Peyer's patch (tissue), 4 donors: ENCODE measurements around the gene P2RX2. TPM values are rescaled to one million over a fixed set of nuclear protein-coding genes. Genes with fewer than 3 reads are reported as not detected.

Experiments
- DNase-seq, 3 donors: peaks; one replicate each; pipeline ENCODE4 v3.0.0-alpha.2; 2017 to 2019
- H3K27ac ChIP-seq, 4 donors: fragments of 200-600 bp; sonication (generic); one replicate each; pipeline ENCODE4 v1.5.1; 2016 to 2019
- H3K27me3 ChIP-seq, 2 donors: fragments of 200-600 bp; sonication (generic); one replicate each; pipeline ENCODE4 v1.5.1; 2019
- H3K36me3 ChIP-seq, 3 donors: fragments of 200-600 bp; sonication (generic); one replicate each; pipeline ENCODE4 v1.5.1; 2016 to 2019
- H3K4me1 ChIP-seq, 4 donors: fragments of 200-600 bp; sonication (generic); one replicate each; pipeline ENCODE4 v1.5.1; 2016 to 2019
- H3K4me3 ChIP-seq, 4 donors: fragments of 200-600 bp; sonication (generic); 1 replicate in 3 of 4; 2 replicates in 1 of 4; pipeline ENCODE4 v1.5.1; 2016 to 2019; ENCODE audit warnings: mild to moderate bottlenecking in 1 of 4
- H3K9me3 ChIP-seq, 4 donors: fragments of 200-600 bp; sonication (generic); one replicate each; pipeline ENCODE4 v1.5.1; 2016 to 2019; ENCODE audit warnings: mild to moderate bottlenecking in 1 of 4
- CTCF ChIP-seq, 6 experiments: fragments of 450-650 bp in 4 of 6; fragments of 200-600 bp in 2 of 6; sonication (generic) in 1 of 6; IDR thresholded peaks; one replicate each; pipeline ENCODE4 v1.5.1; 2017 to 2019; ENCODE audit warnings: antibody characterized with exemption in 6 of 6, mild to moderate bottlenecking in 3 of 6, moderate library complexity in 1 of 6
- POLR2A ChIP-seq, 2 donors: fragments of 450-650 bp; IDR thresholded peaks; one replicate each; pipeline ENCODE4 v1.5.1; 2017; ENCODE audit warnings: antibody characterized with exemption in 2 of 2, mild to moderate bottlenecking in 2 of 2, moderate library complexity in 2 of 2
- total RNA-seq, 4 donors: library from RNA; depleted of rRNA; stranded (reverse); fragments of >200 nt; gene quantifications; one replicate each; pipeline ENCODE4 v1.1.0, GENCODE V29; 2016

P2RX2 gene
- total RNA-seq, 4 donors from 2014 or later = 3.8 to 4.7 (median 4.1) TPM; not detected in 1

GRCh38 chr12:132584429-132584828 lies 34.1 kb upstream of the P2RX2 start:
- H3K4me1 ChIP-seq = no peaks in the 10 kb centered on the region
- no peak for DNase-seq
- H3K4me3 ChIP-seq = no peak overlapping the region
- no peak for TF ChIP-seq POLR2A (IDR thresholded peaks at IDR 0.05)
- TF ChIP-seq CTCF (IDR thresholded peaks at IDR 0.05) = no peak
- H3K27ac ChIP-seq = no peak overlapping the region
- H3K9me3 ChIP-seq = peaks cover 0 to 5% (median 0%) of the 10 kb centered on the region in 4 donors
- H3K36me3 ChIP-seq = peaks cover 0 to 17% (median 0%) of the 10 kb centered on the region in 3 donors
- H3K27me3 ChIP-seq = no peaks in the 10 kb centered on the region

- H3K36me3 ChIP-seq = peaks cover 0 to 17% (median 0%) of the 10 kb centered on the region in 3 donors
- peaks cover 0 to 5% (median 0%) of the 10 kb centered on the region in 4 donors for H3K9me3 ChIP-seq
- TF ChIP-seq POLR2A (IDR thresholded peaks at IDR 0.05) (no peak), CTCF (IDR thresholded peaks at IDR 0.05) (no peak)
- H3K27me3 ChIP-seq = no peaks in the 10 kb centered on the region
- H3K4me3 ChIP-seq = no peak overlapping the region
- no peak overlapping the region for H3K27ac ChIP-seq
- no peak for DNase-seq
- no peaks in the 10 kb centered on the region for H3K4me1 ChIP-seq
These were observed 33.4 kb upstream of the P2RX2 start for GRCh38 chr12:132585177-132585576.

- Histone ChIP-seq H3K4me3 (no peak overlapping the region), H3K27ac (no peak overlapping the region), H3K36me3 (peaks cover 0 to 10% (median 0%) of the 10 kb centered on the region in 3 donors), H3K27me3 (no peaks in the 10 kb centered on the region), H3K4me1 (no peaks in the 10 kb centered on the region), H3K9me3 (peaks cover 0 to 5% (median 0%) of the 10 kb centered on the region in 4 donors)
- DNase-seq = no peak
- TF ChIP-seq CTCF (IDR thresholded peaks at IDR 0.05) (no peak), POLR2A (IDR thresholded peaks at IDR 0.05) (no peak)
These were observed 31.6 kb upstream of the P2RX2 start for GRCh38 chr12:132586929-132587328.

- Histone ChIP-seq H3K36me3 (peaks cover 0 to 2% (median 0%) of the 10 kb centered on the region in 3 donors), H3K4me1 (no peaks in the 10 kb centered on the region), H3K4me3 (no peak overlapping the region), H3K27ac (no peak overlapping the region), H3K9me3 (peaks cover 0 to 5% (median 0%) of the 10 kb centered on the region in 4 donors), H3K27me3 (no peaks in the 10 kb centered on the region)
- no peak for DNase-seq
- TF ChIP-seq POLR2A (IDR thresholded peaks at IDR 0.05) (no peak), CTCF (IDR thresholded peaks at IDR 0.05) (no peak)
These were observed 30.8 kb upstream of the P2RX2 start for GRCh38 chr12:132587781-132588180.

GRCh38 chr12:132588319-132588718 lies 30.3 kb upstream of the P2RX2 start:
- TF ChIP-seq POLR2A (IDR thresholded peaks at IDR 0.05) = no peak
- no peak for TF ChIP-seq CTCF (IDR thresholded peaks at IDR 0.05)
- Histone ChIP-seq H3K36me3 (no peaks in the 10 kb centered on the region), H3K4me1 (peaks cover 0 to 2% (median 0%) of the 10 kb centered on the region in 4 donors)

More at GRCh38 chr12:132588319-132588718, 30.3 kb upstream of the P2RX2 start:
- Histone ChIP-seq H3K9me3 (peaks cover 0 to 5% (median 0%) of the 10 kb centered on the region in 4 donors), H3K4me3 (no peak overlapping the region), H3K27me3 (no peaks in the 10 kb centered on the region), H3K27ac (no peak overlapping the region)
- no peak for DNase-seq
